ENCODE results near the gene EIF4EBP3. TPM values are rescaled to one million over a fixed set of nuclear protein-coding genes. Genes with fewer than 3 reads are reported as not detected.

Gene EIF4EBP3
- total and polyA plus RNA-seq, 8 donors, result 7.2 to 55.5 (median 13.7) TPM

DNA sequence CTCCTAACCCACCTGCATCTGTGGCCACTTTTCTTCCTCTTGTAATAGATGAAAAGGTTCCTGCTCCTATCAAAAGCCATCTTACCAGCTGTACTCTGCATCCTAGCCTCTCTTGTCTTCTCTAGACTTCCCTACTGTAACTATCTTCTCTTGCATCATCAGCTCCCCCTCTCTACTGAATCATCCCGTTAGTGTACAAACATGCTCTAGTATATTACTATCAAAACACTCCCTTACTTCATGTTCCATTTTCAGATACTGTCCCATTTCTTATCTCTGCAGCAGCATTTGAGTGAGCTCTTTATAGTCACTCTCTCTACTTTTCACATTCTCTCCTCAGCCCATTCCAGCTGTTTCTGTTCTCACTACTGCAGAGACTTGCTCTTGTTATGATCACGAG is 7.0 kb downstream of the EIF4EBP3 start:
- no peak for DNase-seq
- TF ChIP-seq, protein P1, sequence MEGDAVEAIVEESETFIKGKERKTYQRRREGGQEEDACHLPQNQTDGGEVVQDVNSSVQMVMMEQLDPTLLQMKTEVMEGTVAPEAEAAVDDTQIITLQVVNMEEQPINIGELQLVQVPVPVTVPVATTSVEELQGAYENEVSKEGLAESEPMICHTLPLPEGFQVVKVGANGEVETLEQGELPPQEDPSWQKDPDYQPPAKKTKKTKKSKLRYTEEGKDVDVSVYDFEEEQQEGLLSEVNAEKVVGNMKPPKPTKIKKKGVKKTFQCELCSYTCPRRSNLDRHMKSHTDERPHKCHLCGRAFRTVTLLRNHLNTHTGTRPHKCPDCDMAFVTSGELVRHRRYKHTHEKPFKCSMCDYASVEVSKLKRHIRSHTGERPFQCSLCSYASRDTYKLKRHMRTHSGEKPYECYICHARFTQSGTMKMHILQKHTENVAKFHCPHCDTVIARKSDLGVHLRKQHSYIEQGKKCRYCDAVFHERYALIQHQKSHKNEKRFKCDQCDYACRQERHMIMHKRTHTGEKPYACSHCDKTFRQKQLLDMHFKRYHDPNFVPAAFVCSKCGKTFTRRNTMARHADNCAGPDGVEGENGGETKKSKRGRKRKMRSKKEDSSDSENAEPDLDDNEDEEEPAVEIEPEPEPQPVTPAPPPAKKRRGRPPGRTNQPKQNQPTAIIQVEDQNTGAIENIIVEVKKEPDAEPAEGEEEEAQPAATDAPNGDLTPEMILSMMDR (IDR thresholded peaks at IDR 0.05), result no peak
- Histone ChIP-seq H3K27ac (no peak overlapping the region), H3K36me3 (peaks cover 0 to 19% (median 11%) of the 10 kb centered on the region in 3 donors), H3K4me1 (peaks cover 6 to 19% (median 9%) of the 10 kb centered on the region in 3 donors), H3K4me3 (no peak overlapping the region), H3K9me3 (no peaks in the 10 kb centered on the region), H3K27me3 (no peaks in the 10 kb centered on the region)
- WGBS, 2 donors, result 29 to 34% methylated on average over 2 of the region's 2 CpGs
- FAIRE-seq, result no peak
- intact Hi-C loops (cut with DNase I), result no loop called here
- no peak for ATAC-seq

DNA sequence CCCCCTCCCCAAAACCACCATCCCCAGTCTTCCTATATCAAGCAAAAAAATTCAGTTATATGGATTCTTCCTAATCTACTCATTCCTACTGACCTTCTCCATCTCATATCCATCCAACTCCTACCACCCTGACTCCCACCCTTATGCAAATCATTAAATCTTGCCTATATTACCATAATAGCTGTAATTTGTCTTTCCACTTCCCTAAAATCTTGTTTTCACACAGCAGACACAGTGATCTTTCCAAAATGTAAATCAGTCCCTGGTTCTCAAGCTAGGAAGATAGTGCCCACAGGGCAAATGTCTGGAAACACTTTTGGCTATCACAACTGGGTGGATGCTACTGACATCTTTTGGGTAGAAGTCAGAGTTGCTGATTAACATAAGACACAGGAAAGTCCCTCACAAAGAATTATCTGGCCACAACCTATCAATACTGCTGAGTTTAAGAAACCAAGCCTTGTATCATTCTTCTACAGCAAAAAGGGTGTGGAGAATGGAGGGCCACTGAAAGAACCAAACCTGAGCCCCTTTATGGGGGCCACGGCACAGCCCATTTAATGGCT is 8.4 kb downstream of the EIF4EBP3 start:
- ATAC-seq (no peak), FAIRE-seq (no peak), DNase-seq (no peak)
- Histone ChIP-seq H3K9me3 (no peaks in the 10 kb centered on the region), H3K27ac (no peak overlapping the region), H3K4me1 (peaks cover 5 to 19% (median 9%) of the 10 kb centered on the region in 3 donors), H3K27me3 (no peaks in the 10 kb centered on the region), H3K36me3 (peaks cover 0 to 7% (median 2%) of the 10 kb centered on the region in 3 donors), H3K4me3 (peak overlapping the region in 1 of 4 donors; percentile 80)
- intact Hi-C loops (cut with DNase I), result no loop called here
- WGBS, 2 donors, result 52 to 73% methylated on average over 1 of the region's 1 CpG
- TF ChIP-seq, protein P1 (IDR thresholded peaks at IDR 0.05), result no peak

DNA sequence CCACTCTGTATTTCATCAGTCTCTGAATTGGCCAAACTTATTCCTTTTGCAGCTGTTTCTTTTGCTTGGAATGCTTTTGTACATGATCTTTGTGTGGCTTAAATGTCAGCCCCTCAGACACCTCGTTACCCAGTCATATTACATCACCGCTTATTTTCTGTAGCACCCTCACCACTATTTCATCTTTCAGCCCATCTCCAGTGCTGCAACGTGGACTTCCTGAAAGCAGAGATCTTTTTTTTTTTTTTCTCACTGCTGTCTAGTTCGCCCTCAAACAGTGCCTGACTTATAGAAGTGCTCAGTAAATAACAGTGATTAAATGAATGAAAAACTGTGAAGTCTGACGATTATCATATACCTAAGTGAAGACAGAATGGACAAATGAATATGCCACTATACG is 9.0 kb downstream of the EIF4EBP3 start:
- intact Hi-C loops (cut with DNase I), result no loop called here
- Histone ChIP-seq H3K27me3 (no peaks in the 10 kb centered on the region), H3K9me3 (no peaks in the 10 kb centered on the region), H3K4me3 (peak overlapping the region; percentile 70 to 80 (median 74)), H3K36me3 (peaks cover 0 to 1% (median 0%) of the 10 kb centered on the region in 3 donors), H3K27ac (peak overlapping the region in 1 of 4 donors; percentile 82), H3K4me1 (peaks cover 5 to 19% (median 9%) of the 10 kb centered on the region in 3 donors)
- FAIRE-seq (no peak), ATAC-seq (peak in 2 of 4 donors; percentile 8 to 26), DNase-seq (no peak)
- TF ChIP-seq, protein P1 (IDR thresholded peaks at IDR 0.05), result no peak
- WGBS, 2 donors, result 2% methylated on average over 6 of the region's 6 CpGs

- H3K4me3 ChIP-seq, result peak within 1 kb of the TSS; percentile 70 to 80 (median 74)
- H3K4me1 ChIP-seq, result peaks cover 5 to 19% (median 9%) of the 10 kb centered on the region in 3 donors
- H3K36me3 ChIP-seq, result no peaks in the 10 kb centered on the region
- TF ChIP-seq, protein P1 (IDR thresholded peaks at IDR 0.05), result no peak
- H3K27me3 ChIP-seq, result no peaks in the 10 kb centered on the region
- peak within 1 kb of the TSS; percentile 70 to 82 (median 74) for H3K27ac ChIP-seq
- no peak for FAIRE-seq
- peak; percentile 95 to 98 (median 98) for ATAC-seq
- intact Hi-C loops (cut with DNase I), result no loop called here
- H3K9me3 ChIP-seq, result no peaks in the 10 kb centered on the region
- DNase-seq, result peak; percentile 89 to 96 (median 92)
- 1% methylated on average over 46 of the region's 46 CpGs for WGBS, 2 donors
Observed at GRCh38 chr5:140557136-140557805, 9.8 kb downstream of the EIF4EBP3 start, which contains the start of gene SRA1. TSS of gene SRA1 (minus strand) at chr5:140557473. CDS start at chr5:140557452, 21 bp downstream.
